Body of pancreas (tissue), 4 donors: ENCODE results near the gene ELSPBP1.

Experiments
- POLR2A ChIP-seq, 3 donors: fragments of 450-650 bp; IDR thresholded peaks; one replicate each; pipeline ENCODE4 v1.6.1; 2016; ENCODE audit warnings: antibody characterized with exemption in 3 of 3, mild to moderate bottlenecking in 2 of 3
- TF ChIP-seq, protein P1 (sequence below), 7 experiments: fragments of 450-650 bp in 4 of 7; fragments of 200-600 bp in 3 of 7; sonication (generic) in 3 of 7; IDR thresholded peaks; one replicate each; pipeline ENCODE4 v1.5.1; 2016 to 2019; ENCODE audit warnings: antibody characterized with exemption in 7 of 7

DNA sequence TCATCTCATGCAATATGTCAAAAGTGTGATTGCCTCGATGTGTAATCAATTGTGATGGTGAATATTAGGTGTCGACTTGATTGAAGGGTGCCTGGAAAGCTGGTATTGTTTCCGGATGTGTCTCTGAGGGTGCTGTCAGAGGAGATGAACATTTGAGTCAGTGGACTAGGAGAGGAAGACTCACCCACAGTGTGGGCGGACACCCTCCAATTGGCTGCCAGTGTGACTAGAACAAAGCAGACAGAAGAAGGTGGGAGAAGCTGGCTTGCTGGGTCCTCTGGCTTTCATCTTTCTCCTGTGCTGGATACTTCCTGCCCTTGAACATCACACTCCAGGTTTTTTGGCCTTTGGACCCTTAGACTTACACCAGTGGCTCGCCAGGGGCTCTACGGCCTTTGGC lies 64.9 kb downstream of the ELSPBP1 start:
- TF ChIP-seq, protein P1, sequence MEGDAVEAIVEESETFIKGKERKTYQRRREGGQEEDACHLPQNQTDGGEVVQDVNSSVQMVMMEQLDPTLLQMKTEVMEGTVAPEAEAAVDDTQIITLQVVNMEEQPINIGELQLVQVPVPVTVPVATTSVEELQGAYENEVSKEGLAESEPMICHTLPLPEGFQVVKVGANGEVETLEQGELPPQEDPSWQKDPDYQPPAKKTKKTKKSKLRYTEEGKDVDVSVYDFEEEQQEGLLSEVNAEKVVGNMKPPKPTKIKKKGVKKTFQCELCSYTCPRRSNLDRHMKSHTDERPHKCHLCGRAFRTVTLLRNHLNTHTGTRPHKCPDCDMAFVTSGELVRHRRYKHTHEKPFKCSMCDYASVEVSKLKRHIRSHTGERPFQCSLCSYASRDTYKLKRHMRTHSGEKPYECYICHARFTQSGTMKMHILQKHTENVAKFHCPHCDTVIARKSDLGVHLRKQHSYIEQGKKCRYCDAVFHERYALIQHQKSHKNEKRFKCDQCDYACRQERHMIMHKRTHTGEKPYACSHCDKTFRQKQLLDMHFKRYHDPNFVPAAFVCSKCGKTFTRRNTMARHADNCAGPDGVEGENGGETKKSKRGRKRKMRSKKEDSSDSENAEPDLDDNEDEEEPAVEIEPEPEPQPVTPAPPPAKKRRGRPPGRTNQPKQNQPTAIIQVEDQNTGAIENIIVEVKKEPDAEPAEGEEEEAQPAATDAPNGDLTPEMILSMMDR (IDR thresholded peaks at IDR 0.05): no peak
- no peak for TF ChIP-seq POLR2A (IDR thresholded peaks at IDR 0.05)
